Measurements from ENCODE around the gene GDF2. TPM values are rescaled to one million over a fixed set of nuclear protein-coding genes. Genes with fewer than 3 reads are reported as not detected.

GDF2 gene
- total RNA-seq, 2 experiments from 2014 or later = not detected

DNA sequence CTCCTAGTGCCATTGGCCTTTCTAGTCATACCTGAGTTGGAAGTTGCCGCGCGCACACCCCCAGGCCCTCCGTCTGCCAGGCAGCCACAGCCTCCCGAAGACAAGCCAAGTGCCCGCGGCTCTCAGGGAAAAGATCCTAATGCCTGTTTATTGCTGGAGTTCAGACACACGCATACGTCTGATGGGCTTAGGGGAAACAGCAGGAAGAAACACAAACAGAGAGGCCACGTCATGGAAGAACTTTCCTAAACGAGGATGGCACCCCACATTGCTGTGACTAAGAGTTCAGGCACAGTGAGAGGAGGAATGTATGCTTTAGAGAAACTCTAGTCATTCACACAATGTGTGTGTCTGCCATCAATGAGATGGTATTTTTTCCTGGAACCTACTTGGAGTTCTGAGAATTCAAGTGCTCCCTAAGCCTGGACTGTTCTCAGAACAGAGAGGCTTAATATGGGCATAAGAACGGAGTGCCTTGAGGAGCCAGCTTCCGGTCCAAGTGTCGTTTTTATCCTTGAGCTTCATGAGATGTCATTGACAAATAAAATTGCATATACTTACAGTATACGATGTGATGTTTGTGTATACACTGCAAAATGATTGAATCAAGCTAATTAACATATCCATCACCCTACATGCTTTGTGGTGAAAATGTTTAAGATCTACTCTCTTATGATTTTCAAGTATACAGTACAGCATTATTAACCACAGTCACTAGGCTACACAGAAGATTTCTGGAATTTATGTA is 14.3 kb downstream of the GDF2 start:
- CTCF ChIA-PET = no interaction called here
- Mint-ChIP-seq H3K27ac (no peak overlapping the region), H3K36me3 (ENCODE audit: low read depth) (no peaks in the 10 kb centered on the region), H3K4me1 (no peaks in the 10 kb centered on the region), H3K9me3 (ENCODE audit: low read depth) (no peaks in the 10 kb centered on the region), H3K27me3 (peaks cover 4% of the 10 kb centered on the region), H3K4me3 (no peak overlapping the region)
- no peak for ATAC-seq
- POLR2A ChIA-PET = no interaction called here
- DNase-seq = no peak
- intact Hi-C loops (cut with DNase I, micrococcal nuclease) = no loop called here

DNA sequence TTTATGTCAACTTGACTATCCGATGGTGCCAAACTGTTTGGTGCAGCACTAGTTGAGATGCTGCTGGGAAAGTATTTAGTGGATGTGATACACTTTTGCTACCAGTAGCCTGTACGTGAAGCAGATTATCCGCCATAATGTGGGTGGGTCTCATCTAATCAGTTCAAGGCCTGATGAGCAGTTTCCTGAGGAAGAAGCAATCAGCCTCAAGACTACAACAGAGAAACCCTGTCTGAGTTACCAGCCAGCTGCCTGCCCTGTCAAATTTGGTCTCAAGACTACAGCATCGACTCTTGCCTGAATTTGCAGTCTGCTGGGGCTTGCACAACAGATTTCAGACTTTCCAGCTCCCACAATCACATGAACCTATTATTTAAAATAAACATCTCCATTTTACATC is 15.1 kb downstream of the GDF2 start:
- Mint-ChIP-seq H3K36me3 (ENCODE audit: low read depth) (no peaks in the 10 kb centered on the region), H3K27ac (no peak overlapping the region), H3K9me3 (ENCODE audit: low read depth) (no peaks in the 10 kb centered on the region), H3K4me1 (no peaks in the 10 kb centered on the region), H3K4me3 (no peak overlapping the region), H3K27me3 (peaks cover 4% of the 10 kb centered on the region)
- DNase-seq = no peak
- no peak for ATAC-seq
- CTCF ChIA-PET = interaction anchor here (1.0 to 1.1 kb wide), 2 partner anchors 15 to 289 kb away, joined by 4 read pairs; partner anchors contain the start of gene GDF2
- intact Hi-C loops (cut with DNase I, micrococcal nuclease) = no loop called here
- POLR2A ChIA-PET = no interaction called here

DNA sequence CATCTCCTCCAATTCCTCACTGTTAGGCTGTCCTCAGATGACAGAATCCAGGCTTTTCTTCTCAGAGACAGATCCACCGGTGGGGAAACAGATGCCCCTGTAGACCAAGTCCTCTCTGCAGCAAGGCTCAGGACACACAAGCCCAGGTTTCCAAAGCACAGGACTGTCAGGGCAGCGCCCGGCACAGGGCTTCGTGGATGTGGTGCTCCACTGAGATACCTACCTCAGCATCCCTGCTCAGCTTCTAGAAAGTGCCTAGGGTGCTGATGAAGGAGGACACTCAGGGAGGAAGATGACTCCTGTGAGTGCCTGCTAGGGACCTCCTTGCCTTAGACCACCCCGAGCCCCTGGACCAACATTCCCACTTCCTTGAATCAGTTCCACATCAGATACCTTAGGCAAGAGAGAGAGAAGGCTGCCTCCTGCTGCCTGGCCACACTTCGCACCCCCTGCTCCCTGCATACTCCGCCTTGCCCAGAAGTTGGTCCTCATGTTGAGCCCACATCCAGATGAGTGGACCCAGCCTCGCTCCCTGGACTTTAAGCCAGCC is 17.0 kb downstream of the GDF2 start:
- ATAC-seq = no peak
- Mint-ChIP-seq H3K27ac (no peak overlapping the region), H3K27me3 (peaks cover 4% of the 10 kb centered on the region), H3K36me3 (ENCODE audit: low read depth) (no peaks in the 10 kb centered on the region), H3K4me1 (no peaks in the 10 kb centered on the region), H3K4me3 (no peak overlapping the region), H3K9me3 (ENCODE audit: low read depth) (no peaks in the 10 kb centered on the region)
- ChIA-PET POLR2A (no interaction called here), CTCF (interaction anchor here (0.9 to 1.9 kb wide), 3 partner anchors 291 to 318 kb away, joined by 3 to 28 read pairs (median 7); no protein-coding TSS in a partner anchor)
- intact Hi-C loops (cut with DNase I, micrococcal nuclease) = no loop called here
- DNase-seq = no peak

DNA sequence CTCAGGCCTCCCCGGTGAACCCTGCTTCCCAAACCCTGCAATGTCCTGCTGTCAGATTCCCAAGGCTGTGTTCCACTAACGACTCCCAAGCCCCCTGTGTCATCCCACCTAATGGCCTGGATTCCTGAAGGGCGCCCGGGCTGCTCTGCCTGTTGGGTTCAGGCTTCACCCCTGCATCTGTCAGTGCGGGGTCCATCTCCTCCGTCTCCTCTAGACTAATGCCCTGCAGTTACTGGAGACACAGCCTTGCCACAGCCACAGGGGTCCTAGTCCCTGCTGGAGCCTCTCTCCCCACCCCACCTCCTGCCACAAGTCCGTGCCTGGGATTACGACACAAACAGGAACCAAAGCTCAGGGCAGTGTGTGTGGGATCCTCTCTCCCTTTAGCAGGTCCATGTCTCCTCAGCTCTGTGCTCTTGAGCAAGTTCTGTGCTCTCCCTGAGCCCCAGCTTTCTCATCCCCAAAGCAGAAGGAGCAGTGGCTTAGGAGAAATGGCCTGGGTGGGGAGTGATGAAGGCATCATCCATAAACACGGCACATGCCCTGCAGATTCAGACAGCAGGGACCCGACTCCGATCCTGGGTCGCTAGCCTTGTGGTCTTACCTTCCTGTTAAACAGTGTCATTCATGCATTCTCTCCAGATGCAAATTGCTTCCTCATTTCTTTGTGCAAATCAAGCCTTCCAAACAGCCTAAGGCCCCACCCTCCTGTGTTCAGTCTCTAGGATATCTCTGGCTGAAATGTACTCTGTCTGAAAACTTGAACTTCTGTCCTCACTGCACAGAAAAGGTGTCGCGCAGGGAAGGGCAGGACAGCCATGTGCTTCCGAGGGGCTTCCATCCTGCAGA is 17.7 kb downstream of the GDF2 start:
- CTCF ChIA-PET = interaction anchor here (0.6 to 1.9 kb wide), 13 partner anchors 14 to 346 kb away, joined by 3 to 28 read pairs (median 4); no protein-coding TSS in a partner anchor
- no peak overlapping the region for H3K27ac Mint-ChIP-seq
- ATAC-seq = peak; percentile 12
- no peak overlapping the region for H3K4me3 Mint-ChIP-seq
- peaks cover 4% of the 10 kb centered on the region for H3K27me3 Mint-ChIP-seq
- no peaks in the 10 kb centered on the region for H3K4me1 Mint-ChIP-seq
- intact Hi-C loops (cut with DNase I, micrococcal nuclease) = loop anchor here (1.0 to 2.0 kb wide), 5 partner anchors 27 to 316 kb away; no protein-coding TSS in a partner anchor
- no peak for DNase-seq
- no peaks in the 10 kb centered on the region for H3K9me3 Mint-ChIP-seq (ENCODE audit: low read depth)
- H3K36me3 Mint-ChIP-seq (ENCODE audit: low read depth) = no peaks in the 10 kb centered on the region
- POLR2A ChIA-PET = no interaction called here

DNA sequence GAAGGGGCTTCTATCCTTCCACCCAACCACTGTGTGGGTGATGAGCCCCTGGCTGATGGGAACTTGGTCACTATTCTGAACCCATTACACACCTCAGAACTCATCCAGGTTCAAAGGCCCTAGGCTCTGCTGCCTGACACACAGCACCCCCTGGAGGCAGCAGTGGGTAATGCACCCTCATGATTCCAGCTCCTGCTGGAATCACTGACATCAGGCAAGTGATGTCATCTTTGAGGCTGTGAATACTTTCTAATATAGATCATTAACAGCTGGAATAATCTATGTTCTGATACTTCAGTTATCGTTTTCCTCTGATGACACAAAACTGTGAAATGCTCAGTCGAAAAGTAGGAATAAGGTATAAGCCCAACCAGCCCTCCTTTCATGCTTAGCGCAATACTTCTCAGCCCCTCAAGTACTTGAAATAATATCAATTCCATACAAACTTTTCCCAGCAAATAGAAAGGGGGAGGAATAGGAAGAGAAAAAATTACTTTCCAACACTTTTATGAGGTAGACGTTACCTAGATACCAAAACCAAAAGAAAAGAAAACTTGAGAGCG is 18.4 kb downstream of the GDF2 start:
- peak; percentile 84 for DNase-seq
- Mint-ChIP-seq H3K27me3 (peaks cover 4% of the 10 kb centered on the region), H3K27ac (no peak overlapping the region), H3K9me3 (ENCODE audit: low read depth) (no peaks in the 10 kb centered on the region), H3K4me3 (no peak overlapping the region), H3K36me3 (ENCODE audit: low read depth) (no peaks in the 10 kb centered on the region), H3K4me1 (no peaks in the 10 kb centered on the region)
- intact Hi-C loops (cut with DNase I, micrococcal nuclease) = loop anchor here (1.0 to 2.0 kb wide), 5 partner anchors 28 to 316 kb away; no protein-coding TSS in a partner anchor
- ATAC-seq = peak; percentile 55
- POLR2A ChIA-PET = no interaction called here
- CTCF ChIA-PET = interaction anchor here (0.5 to 1.9 kb wide), 17 partner anchors 13 to 347 kb away, joined by 3 to 28 read pairs (median 3); no protein-coding TSS in a partner anchor

DNA sequence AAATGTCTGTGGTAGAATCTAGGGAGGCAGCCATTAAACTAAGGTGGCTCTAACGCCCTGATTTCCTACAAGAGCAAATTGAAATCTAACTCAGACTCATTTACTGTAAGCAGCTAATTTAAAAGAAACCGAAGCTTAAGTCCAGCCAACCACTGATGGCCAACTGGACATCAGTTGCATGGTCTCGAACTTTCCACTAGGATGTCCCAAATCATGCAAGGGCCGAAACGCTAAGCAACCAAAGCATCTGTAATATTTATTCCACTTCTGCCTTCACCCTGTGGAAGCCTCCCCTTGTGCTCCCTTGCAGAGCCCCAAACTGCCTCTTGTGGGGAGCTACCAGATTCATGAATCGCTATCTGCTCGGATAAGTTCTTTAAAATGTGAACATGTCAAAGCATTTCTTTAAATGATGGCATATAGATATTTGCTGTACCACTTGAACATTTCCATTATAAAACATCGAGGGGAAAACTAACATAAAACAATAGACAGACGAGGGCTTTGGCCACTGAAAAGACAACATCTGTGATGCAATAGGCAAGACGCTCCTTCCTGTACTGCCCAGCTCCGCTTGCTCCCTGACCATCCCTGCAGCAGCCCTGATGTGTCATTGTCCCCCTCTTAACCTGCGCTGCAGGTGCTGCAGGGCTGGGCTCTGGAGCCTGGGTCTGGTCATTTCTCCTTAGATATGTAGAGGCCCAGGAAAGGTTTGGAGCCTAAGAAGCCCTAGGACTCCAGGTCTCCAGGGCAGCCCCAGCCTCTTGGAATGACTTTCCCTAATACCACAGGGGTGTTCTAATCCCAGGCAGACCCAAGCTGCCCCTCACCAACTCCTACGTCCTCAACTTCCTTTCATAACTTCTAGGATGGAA is 23.0 kb downstream of the GDF2 start:
- no peak for DNase-seq
- H3K27ac Mint-ChIP-seq = no peak overlapping the region
- H3K9me3 Mint-ChIP-seq (ENCODE audit: low read depth) = no peaks in the 10 kb centered on the region
- H3K36me3 Mint-ChIP-seq (ENCODE audit: low read depth) = no peaks in the 10 kb centered on the region
- H3K27me3 Mint-ChIP-seq = peaks cover 3% of the 10 kb centered on the region
- H3K4me3 Mint-ChIP-seq = no peak overlapping the region
- ATAC-seq = no peak
- intact Hi-C loops (cut with DNase I, micrococcal nuclease) = no loop called here
- H3K4me1 Mint-ChIP-seq = no peaks in the 10 kb centered on the region
- CTCF ChIA-PET = interaction anchor here (0.5 to 0.7 kb wide), 2 partner anchors 134 to 296 kb away, joined by 3 to 4 read pairs; no protein-coding TSS in a partner anchor
- POLR2A ChIA-PET = no interaction called here

- DNase-seq = no peak
- Mint-ChIP-seq H3K27ac (no peak overlapping the region), H3K36me3 (ENCODE audit: low read depth) (no peaks in the 10 kb centered on the region), H3K4me1 (no peaks in the 10 kb centered on the region), H3K4me3 (no peak overlapping the region), H3K27me3 (no peaks in the 10 kb centered on the region), H3K9me3 (ENCODE audit: low read depth) (no peaks in the 10 kb centered on the region)
- intact Hi-C loops (cut with DNase I, micrococcal nuclease) = no loop called here
- POLR2A ChIA-PET = no interaction called here
- ATAC-seq = no peak
- CTCF ChIA-PET = interaction anchor here (1.0 kb wide), 1 partner anchor 299 kb away, joined by 3 read pairs; no protein-coding TSS in a partner anchor
Measured at GRCh38 chr10:47346581-47347302, 24.5 kb downstream of the GDF2 start.

DNA sequence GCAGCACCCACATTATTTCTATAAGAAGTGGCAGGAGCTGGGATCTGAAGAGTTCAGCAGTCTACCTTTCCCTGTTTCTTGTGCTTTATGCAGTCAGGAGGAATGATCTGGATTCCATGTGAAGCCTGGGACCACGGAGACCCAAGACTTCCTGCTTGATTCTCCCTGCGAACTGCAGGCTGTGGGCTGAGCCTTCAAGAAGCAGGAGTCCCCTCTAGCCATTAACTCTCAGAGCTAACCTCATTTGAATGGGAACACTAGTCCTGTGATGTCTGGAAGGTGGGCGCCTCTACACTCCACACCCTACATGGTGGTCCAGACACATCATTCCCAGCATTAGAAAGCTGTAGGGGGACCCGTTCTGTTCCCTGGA is 25.0 kb downstream of the GDF2 start:
- H3K9me3 Mint-ChIP-seq (ENCODE audit: low read depth) = no peaks in the 10 kb centered on the region
- no peaks in the 10 kb centered on the region for H3K4me1 Mint-ChIP-seq
- ChIA-PET POLR2A (no interaction called here), CTCF (interaction anchor here (1.0 kb wide), 3 partner anchors 28 to 300 kb away, joined by 3 read pairs; no protein-coding TSS in a partner anchor)
- no peak overlapping the region for H3K27ac Mint-ChIP-seq
- ATAC-seq (no peak), DNase-seq (no peak)
- H3K4me3 Mint-ChIP-seq = no peak overlapping the region
- H3K27me3 Mint-ChIP-seq = no peaks in the 10 kb centered on the region
- H3K36me3 Mint-ChIP-seq (ENCODE audit: low read depth) = no peaks in the 10 kb centered on the region
- intact Hi-C loops (cut with DNase I, micrococcal nuclease) = no loop called here

DNA sequence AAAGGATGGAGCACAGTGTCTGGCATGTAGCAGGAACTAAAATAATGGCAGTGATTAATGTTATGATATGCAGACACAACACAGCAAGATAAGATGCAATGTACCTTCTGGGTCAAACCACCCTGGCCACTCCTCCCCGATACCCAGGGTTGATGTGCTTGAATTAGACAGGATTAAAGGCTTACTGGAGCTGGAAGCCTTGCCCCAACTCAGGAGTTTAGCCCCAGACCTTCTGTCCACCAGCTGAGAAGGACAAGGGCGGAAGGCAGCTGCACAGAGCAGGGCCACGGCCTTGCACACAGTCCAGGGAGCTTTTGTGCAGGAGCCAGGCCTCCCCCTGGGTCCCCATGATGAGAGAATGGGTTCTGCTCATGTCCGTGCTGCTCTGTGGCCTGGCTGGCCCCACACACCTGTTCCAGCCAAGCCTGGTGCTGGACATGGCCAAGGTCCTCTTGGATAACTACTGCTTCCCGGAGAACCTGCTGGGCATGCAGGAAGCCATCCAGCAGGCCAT is 25.9 kb downstream of the GDF2 start, which contains the start of gene RBP3:
Gene RBP3, plus strand, starts transcription at position 226 of the 514 bp plus-strand sequence. Its CDS starts 122 bp downstream, at position 348.
- Mint-ChIP-seq H3K36me3 (ENCODE audit: low read depth) (no peaks in the 10 kb centered on the region), H3K27me3 (no peaks in the 10 kb centered on the region), H3K27ac (no peak within 1 kb of the TSS), H3K9me3 (ENCODE audit: low read depth) (no peaks in the 10 kb centered on the region), H3K4me1 (no peaks in the 10 kb centered on the region), H3K4me3 (no peak within 1 kb of the TSS)
- ATAC-seq = no peak
- no peak for DNase-seq
- intact Hi-C loops (cut with DNase I, micrococcal nuclease) = no loop called here
- POLR2A ChIA-PET = no interaction called here
- CTCF ChIA-PET = interaction anchor here (1.0 kb wide), 2 partner anchors 29 to 37 kb away, joined by 3 read pairs; no protein-coding TSS in a partner anchor

Measured in activated CD4-positive, alpha-beta T cell treated with anti-CD3 and anti-CD28 coated beads for 36 hours (primary cell).